Esophagus muscularis mucosa (tissue), 4 donors: Measurements from ENCODE around the gene MOSPD2.

Source experiments
- CTCF ChIP-seq, 3 experiments: fragments of 200-600 bp in 2 of 3; fragments of 450-650 bp in 1 of 3; sonication (generic) in 2 of 3; IDR thresholded peaks; one replicate each; pipeline ENCODE4 v1.5.1; 2017 to 2019; ENCODE audit warnings: antibody characterized with exemption in 3 of 3, mild to moderate bottlenecking in 2 of 3, moderate library complexity in 1 of 3
- EP300 ChIP-seq: sonication (generic); formaldehyde crosslinking; IDR thresholded peaks from one replicate; pipeline ENCODE4 v1.6.1; 2017; ENCODE audit warnings: antibody characterized with exemption
- POLR2A ChIP-seq: fragments of 450-650 bp; IDR thresholded peaks from one replicate; pipeline ENCODE4 v1.6.1; 2017; ENCODE audit warnings: antibody characterized with exemption, moderate library complexity, mild to moderate bottlenecking, low read depth

GRCh38 chrX:14875624-14876023 lies 2.4 kb downstream of the MOSPD2 start:
- no peak for TF ChIP-seq CTCF (IDR thresholded peaks at IDR 0.05)
- TF ChIP-seq POLR2A, result no peak
- TF ChIP-seq EP300, result no peak
